ENCODE data around the gene ZNF512.

DNA sequence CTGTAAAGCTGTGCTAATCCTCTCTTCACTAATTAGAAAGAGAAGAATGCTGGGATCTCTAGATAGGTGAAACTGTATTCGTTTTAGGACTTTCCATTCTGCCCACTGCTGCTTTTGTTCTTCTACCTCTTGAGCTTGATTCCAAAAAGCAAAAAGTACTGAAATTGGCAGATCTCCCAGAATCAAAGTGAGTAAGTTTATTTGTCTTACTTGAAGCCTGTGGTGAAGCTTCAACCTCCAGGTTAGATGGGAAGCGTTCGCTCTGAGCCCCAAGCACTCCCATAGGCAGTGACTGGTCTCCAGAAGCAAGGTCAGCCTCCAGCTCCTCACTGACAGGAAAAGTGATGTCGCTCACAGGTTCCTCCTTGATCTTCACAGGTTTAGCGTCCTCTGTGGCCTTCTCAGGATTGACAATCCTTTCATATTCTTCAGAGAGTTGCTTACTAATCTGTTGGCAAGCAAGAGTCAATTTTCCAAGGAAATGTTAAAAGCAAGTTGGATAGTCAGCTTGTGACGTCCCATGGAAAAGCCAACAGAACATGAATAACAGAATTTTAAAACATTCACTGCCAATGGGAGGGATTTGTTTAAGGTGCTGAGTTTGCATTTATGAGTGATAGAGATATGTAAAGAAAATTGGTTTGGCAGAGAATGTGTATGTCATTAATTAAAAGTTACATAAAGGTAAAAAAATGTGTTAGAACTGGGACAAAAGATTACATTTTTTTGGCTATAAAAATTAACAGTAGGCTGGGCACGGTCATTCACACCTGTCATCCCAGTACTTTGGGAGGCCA, 72.5 kb downstream of the ZNF512 start:
- TF ChIP-seq, protein P1, sequence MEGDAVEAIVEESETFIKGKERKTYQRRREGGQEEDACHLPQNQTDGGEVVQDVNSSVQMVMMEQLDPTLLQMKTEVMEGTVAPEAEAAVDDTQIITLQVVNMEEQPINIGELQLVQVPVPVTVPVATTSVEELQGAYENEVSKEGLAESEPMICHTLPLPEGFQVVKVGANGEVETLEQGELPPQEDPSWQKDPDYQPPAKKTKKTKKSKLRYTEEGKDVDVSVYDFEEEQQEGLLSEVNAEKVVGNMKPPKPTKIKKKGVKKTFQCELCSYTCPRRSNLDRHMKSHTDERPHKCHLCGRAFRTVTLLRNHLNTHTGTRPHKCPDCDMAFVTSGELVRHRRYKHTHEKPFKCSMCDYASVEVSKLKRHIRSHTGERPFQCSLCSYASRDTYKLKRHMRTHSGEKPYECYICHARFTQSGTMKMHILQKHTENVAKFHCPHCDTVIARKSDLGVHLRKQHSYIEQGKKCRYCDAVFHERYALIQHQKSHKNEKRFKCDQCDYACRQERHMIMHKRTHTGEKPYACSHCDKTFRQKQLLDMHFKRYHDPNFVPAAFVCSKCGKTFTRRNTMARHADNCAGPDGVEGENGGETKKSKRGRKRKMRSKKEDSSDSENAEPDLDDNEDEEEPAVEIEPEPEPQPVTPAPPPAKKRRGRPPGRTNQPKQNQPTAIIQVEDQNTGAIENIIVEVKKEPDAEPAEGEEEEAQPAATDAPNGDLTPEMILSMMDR (IDR thresholded peaks at IDR 0.05), result no peak
- no peak for TF ChIP-seq EZH2 (IDR thresholded peaks at IDR 0.05; ENCODE audit: borderline replicate concordance, insufficient read depth, low read depth, low read length, poor library complexity, severe bottlenecking)

All from B cell (primary cell).